H54 (cell line): Measurements from ENCODE around the gene ANKFN1.
"Not testable (repeated sequence)": the region's sequence is repeated elsewhere in the genome, so short reads cannot be mapped to it uniquely, and the experiment has no call there.

Source experiments
- DNase-seq: peaks from one replicate; pipeline ENCODE4 v3.0.0; 2011; ENCODE audit warnings: low spot score, mixed read lengths; ENCODE audit not compliant: insufficient read length
- FAIRE-seq: peaks from 3 replicates; lab custom pipeline; 2011; peaks lifted over from hg19 to GRCh38; lab: Jason Lieb, UNC
- POLR2A ChIP-seq: IDR thresholded peaks from 2 replicates; pipeline ENCODE4 v1.6.1; 2011; ENCODE audit warnings: low read depth, mild to moderate bottlenecking, low read length

ANKFN1 gene

DNA sequence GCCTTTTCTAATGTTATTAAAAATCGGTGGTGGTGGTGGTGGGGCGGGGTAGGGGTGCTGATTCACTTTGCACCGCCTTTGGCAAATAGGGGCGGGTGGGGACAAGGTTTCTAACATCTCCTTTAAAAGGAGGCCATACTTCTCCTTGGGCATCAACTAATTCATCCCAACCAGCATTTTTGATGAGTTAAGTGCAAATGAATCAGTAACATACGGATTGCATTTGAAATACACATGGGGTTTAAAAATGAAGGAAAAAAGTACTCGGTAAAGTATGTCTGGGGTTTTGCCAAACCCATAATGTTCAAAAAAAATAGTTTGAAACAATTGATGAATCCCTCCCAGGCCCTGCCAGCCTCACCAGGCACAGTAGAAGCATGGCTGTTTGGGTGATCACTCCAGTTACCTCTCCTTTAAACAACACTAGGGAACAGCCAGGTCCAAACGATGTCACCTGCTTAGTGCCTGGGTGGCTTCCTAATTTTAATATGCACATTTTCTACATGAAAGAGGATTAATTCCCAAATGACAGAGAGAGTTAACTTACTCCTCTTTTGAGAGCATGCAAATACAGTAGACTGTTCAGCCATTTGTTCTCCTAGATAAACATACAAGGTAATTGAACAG is 107.2 kb downstream of the ANKFN1 start:
- FAIRE-seq (no peak), DNase-seq (no peak)
- no peak for TF ChIP-seq POLR2A

DNA sequence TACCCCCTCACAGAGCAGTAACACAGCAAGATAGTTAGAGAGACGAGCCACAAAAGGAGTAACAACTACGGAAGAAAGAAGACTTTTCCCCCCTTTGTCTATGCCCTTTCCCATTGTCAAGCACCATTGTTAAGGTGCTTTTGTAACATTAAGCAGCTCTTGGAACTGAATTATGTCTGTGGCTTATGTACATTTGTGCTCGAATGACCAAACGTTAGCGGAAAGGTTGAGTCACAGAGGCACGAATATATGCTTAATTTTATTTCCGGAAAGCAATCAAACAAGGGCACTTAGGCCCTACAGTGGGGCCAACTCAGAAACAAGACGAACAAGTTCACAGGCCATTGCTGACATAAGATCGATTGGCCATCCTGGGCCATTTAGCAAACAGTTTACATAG is 109.5 kb downstream of the ANKFN1 start:
- DNase-seq (no peak), FAIRE-seq (no peak)
- no peak for TF ChIP-seq POLR2A

DNA sequence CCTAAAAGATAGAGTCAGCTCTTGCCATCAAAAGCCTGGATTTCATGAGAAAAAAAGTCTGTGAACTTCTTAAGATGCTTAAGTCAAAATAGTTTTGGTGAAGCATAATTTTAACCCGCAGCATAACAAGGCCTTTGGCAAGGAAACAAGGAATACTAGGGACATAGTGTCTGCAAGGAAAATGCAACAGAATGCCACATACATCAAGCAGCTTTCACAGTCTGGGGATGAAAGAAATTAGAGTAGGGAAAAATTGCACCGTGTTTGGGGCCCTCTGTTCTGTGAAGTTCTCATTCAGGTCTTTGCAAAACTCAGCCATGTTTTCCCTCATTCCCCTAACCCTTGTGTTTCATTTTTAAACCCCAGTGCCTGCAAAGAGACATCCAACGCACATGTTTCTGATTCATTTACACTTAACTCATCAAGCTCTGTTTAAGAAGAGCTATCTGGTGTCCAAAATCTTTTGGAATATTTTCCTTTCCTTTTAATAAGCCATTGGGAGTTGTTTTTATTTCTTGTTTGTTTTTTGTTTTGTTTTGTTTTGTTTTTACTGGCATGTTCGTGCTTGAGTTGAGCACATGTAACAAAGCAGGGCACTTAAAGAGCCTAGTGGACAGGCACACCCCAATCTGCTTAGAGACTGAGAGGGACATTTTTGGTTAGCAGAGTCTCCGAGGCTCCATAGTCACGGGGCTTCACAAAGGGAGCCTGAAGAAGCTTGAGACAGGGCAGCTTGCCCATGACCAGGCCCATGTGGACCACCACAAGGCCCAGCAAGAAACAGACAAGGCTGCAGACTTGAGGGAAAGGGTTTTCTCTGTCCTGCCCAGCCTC is 116.5 kb downstream of the ANKFN1 start:
- DNase-seq (no peak), FAIRE-seq (no peak)
- TF ChIP-seq POLR2A, result no peak

DNA sequence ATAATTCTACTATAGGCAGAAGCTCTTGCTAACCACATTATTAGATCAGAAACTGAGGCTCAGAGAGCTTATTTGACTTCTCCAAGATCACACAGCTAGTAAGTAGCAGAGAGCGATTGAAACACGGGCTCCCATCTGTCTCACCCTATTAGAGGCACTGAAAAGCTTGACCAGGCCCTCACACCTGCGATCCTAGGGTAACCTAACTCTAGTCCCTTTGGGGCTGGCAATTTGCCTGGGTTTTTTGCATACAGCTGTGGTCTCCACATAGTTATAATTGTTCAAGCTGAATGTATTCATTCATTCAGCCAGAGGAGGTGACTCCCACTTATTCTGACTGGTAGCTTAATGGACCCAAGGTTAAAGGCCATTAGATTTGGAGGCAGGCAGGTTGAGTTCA is 121.2 kb downstream of the ANKFN1 start:
- no peak for FAIRE-seq
- no peak for TF ChIP-seq POLR2A
- no peak for DNase-seq

DNA sequence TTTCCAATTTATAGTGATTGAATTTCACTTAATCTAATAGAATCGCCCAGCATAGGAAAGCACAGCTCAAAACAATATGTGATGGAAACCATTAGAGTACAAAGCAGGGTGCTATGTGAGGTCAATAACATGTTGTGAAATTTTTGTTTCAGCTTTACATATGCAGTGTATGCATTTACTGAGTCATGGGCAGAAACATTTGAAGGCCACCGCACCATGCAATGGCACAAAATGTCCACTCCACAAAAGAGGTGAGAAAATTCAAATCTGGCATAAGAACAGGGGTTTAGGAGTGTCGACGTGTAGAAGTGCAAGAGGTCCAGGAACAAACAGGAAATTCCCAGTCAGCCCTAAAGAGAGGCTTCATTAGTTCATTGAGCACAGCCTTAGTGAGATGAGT is 131.2 kb downstream of the ANKFN1 start:
- no peak for FAIRE-seq
- no peak for TF ChIP-seq POLR2A
- no peak for DNase-seq

DNA sequence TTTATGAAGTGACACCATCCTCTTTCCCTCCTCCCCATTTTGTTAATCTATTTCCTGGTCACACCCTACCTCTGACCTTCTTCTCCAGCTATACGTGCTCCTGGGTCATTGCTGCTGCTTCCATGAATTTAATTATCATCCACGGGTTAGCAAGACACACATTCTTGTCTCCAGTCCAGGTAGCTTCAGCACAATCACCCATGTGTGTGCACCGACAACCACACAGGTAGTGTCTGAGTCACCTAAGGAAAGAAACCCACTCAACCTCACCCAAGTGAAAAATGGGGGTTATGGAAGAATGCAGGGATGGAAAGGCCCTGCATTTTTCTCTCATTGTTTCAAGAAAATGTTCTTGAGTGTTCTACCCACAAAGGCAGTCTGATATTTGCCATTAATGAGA is 135.5 kb downstream of the ANKFN1 start:
- DNase-seq, FAIRE-seq: not testable (repeated sequence)

DNA sequence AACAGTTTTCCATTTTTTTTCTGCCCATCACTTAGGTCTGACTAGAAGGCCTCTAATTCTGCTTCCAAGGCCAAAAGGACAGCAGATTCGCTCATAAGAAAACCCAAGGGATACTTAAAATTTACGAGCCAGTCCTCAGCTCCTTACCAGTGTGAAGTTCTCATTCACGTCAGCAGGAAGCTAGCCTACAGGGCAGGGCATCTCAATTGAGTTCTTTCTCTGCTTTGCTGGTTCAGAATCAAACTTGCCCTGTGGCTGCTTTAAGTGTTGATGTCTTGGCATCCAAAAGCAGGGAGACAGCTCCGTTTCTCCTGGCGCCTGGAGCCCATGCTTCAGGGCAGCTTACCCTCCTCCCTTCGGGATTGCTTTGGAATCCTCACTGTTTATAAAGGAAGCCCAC is 136.0 kb downstream of the ANKFN1 start:
- DNase-seq (no peak), FAIRE-seq (no peak)
- TF ChIP-seq POLR2A, result no peak

DNA sequence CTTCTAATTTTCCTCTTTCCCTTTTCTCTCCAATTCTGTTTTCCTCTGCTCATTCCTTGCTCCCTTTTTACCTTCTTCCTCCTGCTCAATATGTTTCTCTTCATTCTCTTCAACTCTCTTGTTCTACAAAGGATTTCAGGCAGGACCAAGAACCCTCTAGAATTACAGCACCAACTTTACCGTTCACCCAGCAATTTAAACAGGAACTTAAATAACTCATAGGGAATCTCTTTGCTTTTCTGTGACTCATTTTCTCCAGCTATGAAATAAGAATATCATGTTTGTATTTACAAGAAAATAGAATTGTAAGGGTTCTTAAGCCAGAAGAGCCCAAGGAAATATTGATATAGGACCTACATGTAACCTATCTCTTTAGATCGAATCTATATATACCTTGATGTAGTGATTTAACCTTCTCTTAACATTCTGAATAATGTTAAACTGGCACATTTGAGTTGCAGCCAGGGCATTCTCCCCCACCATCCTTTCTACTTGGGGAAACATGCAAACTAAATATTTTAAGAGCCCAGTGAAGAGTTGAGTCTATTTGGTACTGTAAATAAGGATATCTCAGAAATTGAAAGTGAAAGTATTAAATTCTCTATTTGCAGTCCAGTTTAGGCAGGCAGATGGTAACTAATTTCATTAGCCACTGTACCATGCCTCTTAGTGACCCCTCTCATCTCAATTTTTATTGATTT is 137.0 kb downstream of the ANKFN1 start:
- DNase-seq, result no peak
- TF ChIP-seq POLR2A, result no peak
- no peak for FAIRE-seq

DNA sequence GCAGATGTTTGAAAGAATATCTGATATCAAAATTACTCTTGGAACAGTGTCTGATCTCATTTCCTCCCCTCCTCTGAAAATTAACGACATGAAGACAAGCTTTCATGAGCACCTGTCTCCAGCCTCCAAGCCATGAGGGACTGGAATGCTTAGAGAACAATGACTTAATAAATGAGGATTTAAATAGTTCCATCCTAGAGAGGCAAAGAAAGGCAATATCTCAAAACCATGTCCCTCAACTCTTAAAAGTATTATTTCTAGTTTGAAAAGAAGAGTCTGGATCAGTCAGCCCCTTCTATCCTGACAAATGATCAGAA is 137.5 kb downstream of the ANKFN1 start:
- TF ChIP-seq POLR2A, result no peak
- no peak for DNase-seq
- FAIRE-seq, result no peak

DNA sequence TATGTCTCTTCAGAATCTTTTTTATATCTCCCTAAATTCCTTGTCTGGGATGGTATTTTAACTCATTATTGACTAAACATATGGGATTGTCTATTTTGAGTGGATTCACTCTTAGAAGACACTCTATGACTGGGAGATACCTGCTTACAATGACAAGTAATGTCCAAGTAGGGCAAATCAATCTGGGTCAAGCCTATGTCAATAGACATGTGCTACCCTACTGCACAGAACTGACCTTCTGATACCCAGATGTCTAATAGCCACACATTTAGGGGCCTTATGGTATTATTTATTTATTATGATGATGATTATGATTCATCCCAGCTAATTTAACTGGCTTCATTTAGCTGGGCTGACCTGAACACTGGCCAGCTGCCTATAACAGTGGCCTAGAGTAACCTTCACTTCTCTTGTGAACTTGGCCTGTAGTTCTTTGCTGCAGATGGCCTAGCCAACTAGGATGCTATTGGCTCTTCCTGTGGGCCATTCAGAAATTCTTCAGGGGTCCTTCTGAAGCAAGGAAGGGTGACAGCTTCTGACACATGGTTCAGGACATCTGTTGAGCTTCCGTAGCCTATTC is 138.0 kb downstream of the ANKFN1 start:
- FAIRE-seq (no peak), DNase-seq (no peak)
- no peak for TF ChIP-seq POLR2A

DNA sequence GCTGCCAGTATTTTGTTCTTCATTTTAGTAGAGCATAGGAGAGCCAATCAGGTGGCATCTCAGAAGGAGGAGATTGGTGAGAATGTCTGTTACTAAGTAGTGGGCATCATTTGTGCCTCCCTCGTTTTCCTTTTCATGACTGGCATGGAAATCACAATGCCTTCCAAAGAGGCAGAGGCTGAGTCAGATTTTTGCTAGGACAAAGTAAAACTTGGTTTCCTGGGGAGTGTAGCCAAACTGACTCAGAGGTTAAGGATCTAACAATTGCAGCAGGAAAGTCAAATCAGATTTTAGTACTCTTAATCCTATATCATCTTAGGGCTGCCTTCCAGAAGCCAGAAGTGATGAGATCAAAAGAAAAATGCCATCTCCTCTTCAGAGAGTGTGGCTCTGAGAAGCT is 138.7 kb downstream of the ANKFN1 start:
- no peak for TF ChIP-seq POLR2A
- DNase-seq (peak; percentile 38), FAIRE-seq (peak; percentile 72)

DNA sequence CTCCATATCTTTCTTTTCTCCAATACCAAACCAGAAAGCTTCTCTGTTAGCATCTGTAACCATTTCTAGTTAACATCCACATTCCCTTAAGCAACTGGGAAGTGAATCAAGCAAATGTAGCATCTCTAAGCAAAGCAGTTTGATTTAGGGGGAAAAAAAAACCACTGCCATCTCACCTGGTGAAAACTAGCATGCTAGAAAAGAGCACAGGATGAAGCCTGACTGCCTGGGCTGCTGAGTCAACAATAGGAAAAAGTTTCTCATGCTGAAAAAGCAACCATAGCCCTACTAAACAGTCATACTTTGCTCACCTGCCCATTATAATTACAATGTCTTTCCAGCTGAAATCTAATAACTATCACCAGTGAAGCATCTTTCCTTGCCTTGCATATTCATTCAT is 139.3 kb downstream of the ANKFN1 start:
- no peak for TF ChIP-seq POLR2A
- FAIRE-seq (no peak), DNase-seq (no peak)

DNA sequence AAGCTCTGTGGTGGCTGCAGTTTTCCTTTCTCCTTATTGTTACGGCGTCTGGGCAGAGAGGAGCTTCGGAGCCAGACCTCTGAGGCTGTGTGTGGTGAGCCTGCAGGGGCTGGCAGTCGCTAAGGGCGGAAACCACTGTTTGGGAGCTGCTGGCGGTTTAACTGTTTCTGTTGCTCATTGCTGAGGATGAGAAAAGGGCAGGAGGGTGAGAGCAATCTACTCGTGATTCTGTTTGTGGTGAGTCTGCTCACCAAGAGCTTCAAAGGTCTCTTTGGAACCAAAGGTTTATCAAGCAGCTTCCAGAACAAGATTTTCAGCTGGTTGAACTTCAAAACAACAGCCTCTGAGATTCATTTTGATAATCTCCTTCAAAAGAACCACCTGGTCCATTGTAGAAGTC is 143.9 kb downstream of the ANKFN1 start:
- DNase-seq, result no peak
- TF ChIP-seq POLR2A, result no peak
- FAIRE-seq, result no peak

DNA sequence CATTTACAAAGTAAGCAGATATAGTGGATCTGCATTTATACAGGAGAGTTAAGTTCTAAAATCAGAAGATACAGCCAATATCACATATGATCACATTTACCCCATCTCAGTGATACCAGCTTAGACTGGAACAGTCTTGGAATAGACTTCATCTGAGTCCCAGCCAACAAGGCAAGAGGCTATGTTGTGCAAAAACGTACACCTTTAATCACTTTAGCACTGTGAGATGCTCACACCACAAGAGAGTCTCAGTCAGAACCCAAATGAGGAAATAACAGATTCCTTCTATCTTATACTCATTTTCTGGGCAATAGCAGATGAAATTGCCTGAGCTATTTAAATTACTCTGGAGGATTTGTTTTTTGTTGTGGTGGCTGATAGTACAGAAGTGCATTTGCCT is 145.6 kb downstream of the ANKFN1 start:
- TF ChIP-seq POLR2A, result no peak
- DNase-seq, result no peak
- FAIRE-seq, result no peak
